Mucosa of rectum (tissue), 2 donors: ENCODE results near the gene SPINT1.
A peak's percentile ranks its signal among the peaks of the same experiment; 100 is the strongest.

Source experiments
- H3K27ac ChIP-seq, 2 donors: one replicate each; pipeline ENCODE4 v1.7.0; 2013; ENCODE audit warnings: inconsistent platforms in 2 of 2, low read depth in 2 of 2, low read length in 2 of 2
- H3K27me3 ChIP-seq, 2 donors: one replicate each; pipeline ENCODE4 v1.7.0; 2013; ENCODE audit warnings: low read length in 2 of 2; ENCODE audit not compliant: control insufficient read depth in 2 of 2, insufficient read depth in 2 of 2
- H3K36me3 ChIP-seq, 2 donors: one replicate each; pipeline ENCODE4 v1.7.0; 2013; ENCODE audit warnings: low read length in 2 of 2; ENCODE audit not compliant: control insufficient read depth in 2 of 2, insufficient read depth in 2 of 2
- H3K4me1 ChIP-seq, 2 donors: one replicate each; pipeline ENCODE4 v1.7.0; 2013; ENCODE audit warnings: low read length in 2 of 2, mild to moderate bottlenecking in 1 of 2; ENCODE audit not compliant: control insufficient read depth in 2 of 2, insufficient read depth in 2 of 2
- H3K4me3 ChIP-seq, 2 donors: one replicate each; pipeline ENCODE4 v1.7.0; 2013; ENCODE audit warnings: low read length in 2 of 2
- H3K9ac ChIP-seq, 2 donors: one replicate each; pipeline ENCODE4 v1.7.0; 2013; ENCODE audit warnings: low read length in 2 of 2, low read depth in 1 of 2, mild to moderate bottlenecking in 1 of 2
- H3K9me3 ChIP-seq, 2 donors: one replicate each; pipeline ENCODE4 v1.7.0; 2013; ENCODE audit warnings: low read length in 2 of 2; ENCODE audit not compliant: control insufficient read depth in 2 of 2
- donor health status: healthy.
- donor health status: Normal muscosa, but diverticular disease.

The SPINT1 gene

GRCh38 chr15:40843885-40844695 lies at the start of gene SPINT1:
Gene SPINT1 (plus strand): TSS chr15:40844048. CDS start chr15:40844555, 507 bp downstream.
- H3K36me3 ChIP-seq = no peaks in the 10 kb centered on the region
- H3K9ac ChIP-seq = peak within 1 kb of the TSS; percentile 88 to 94
- no peaks in the 10 kb centered on the region for H3K27me3 ChIP-seq
- peaks cover 21 to 22% of the 10 kb centered on the region in 2 donors for H3K4me1 ChIP-seq
- H3K27ac ChIP-seq = peak within 1 kb of the TSS; percentile 98
- H3K4me3 ChIP-seq = peak within 1 kb of the TSS; percentile 68 to 87
- H3K9me3 ChIP-seq = no peaks in the 10 kb centered on the region

GRCh38 chr15:40796041-40796440 lies 47.8 kb upstream of the SPINT1 start:
- H3K4me1 ChIP-seq = peaks cover 16 to 25% of the 10 kb centered on the region in 2 donors
- H3K9me3 ChIP-seq = no peaks in the 10 kb centered on the region
- H3K4me3 ChIP-seq = no peak overlapping the region
- H3K36me3 ChIP-seq = peaks cover 0 to 9% of the 10 kb centered on the region in 2 donors
- H3K27me3 ChIP-seq = no peaks in the 10 kb centered on the region
- no peak overlapping the region for H3K9ac ChIP-seq
- H3K27ac ChIP-seq = no peak overlapping the region

GRCh38 chr15:40796512-40796911 lies 47.3 kb upstream of the SPINT1 start:
- Histone ChIP-seq H3K36me3 (peaks cover 0 to 9% of the 10 kb centered on the region in 2 donors), H3K4me1 (peaks cover 16 to 25% of the 10 kb centered on the region in 2 donors), H3K27ac (no peak overlapping the region), H3K27me3 (no peaks in the 10 kb centered on the region), H3K4me3 (no peak overlapping the region), H3K9ac (no peak overlapping the region), H3K9me3 (no peaks in the 10 kb centered on the region)

GRCh38 chr15:40799523-40799922 lies 44.3 kb upstream of the SPINT1 start:
- no peak overlapping the region for H3K27ac ChIP-seq
- no peaks in the 10 kb centered on the region for H3K9me3 ChIP-seq
- no peak overlapping the region for H3K4me3 ChIP-seq
- H3K9ac ChIP-seq = no peak overlapping the region
- H3K4me1 ChIP-seq = peaks cover 8 to 11% of the 10 kb centered on the region in 2 donors
- H3K36me3 ChIP-seq = peaks cover 0 to 6% of the 10 kb centered on the region in 2 donors
- no peaks in the 10 kb centered on the region for H3K27me3 ChIP-seq

GRCh38 chr15:40803076-40803475 lies 40.8 kb upstream of the SPINT1 start:
- Histone ChIP-seq H3K36me3 (peaks cover 0 to 6% of the 10 kb centered on the region in 2 donors), H3K9ac (no peak overlapping the region), H3K4me3 (no peak overlapping the region), H3K9me3 (no peaks in the 10 kb centered on the region), H3K4me1 (peaks cover 9 to 12% of the 10 kb centered on the region in 2 donors), H3K27ac (no peak overlapping the region), H3K27me3 (no peaks in the 10 kb centered on the region)

- H3K9ac ChIP-seq = no peak overlapping the region
- no peak overlapping the region for H3K4me3 ChIP-seq
- peaks cover 0 to 6% of the 10 kb centered on the region in 2 donors for H3K36me3 ChIP-seq
- H3K27me3 ChIP-seq = no peaks in the 10 kb centered on the region
- no peaks in the 10 kb centered on the region for H3K9me3 ChIP-seq
- peaks cover 12 to 17% of the 10 kb centered on the region in 2 donors for H3K4me1 ChIP-seq
- no peak overlapping the region for H3K27ac ChIP-seq
Observed at GRCh38 chr15:40803688-40804087, 40.2 kb upstream of the SPINT1 start.

- no peaks in the 10 kb centered on the region for H3K27me3 ChIP-seq
- H3K4me3 ChIP-seq = peak overlapping the region; percentile 100
- peak overlapping the region; percentile 92 to 98 for H3K27ac ChIP-seq
- peaks cover 5 to 14% of the 10 kb centered on the region in 2 donors for H3K36me3 ChIP-seq
- H3K9ac ChIP-seq = peak overlapping the region; percentile 93 to 99
- H3K4me1 ChIP-seq = peaks cover 12 to 17% of the 10 kb centered on the region in 2 donors
- no peaks in the 10 kb centered on the region for H3K9me3 ChIP-seq
Observed at GRCh38 chr15:40806672-40807027, 37.2 kb upstream of the SPINT1 start.

GRCh38 chr15:40807028-40807887 lies 36.6 kb upstream of the SPINT1 start, which contains the start of the genes DNAJC17 and ZFYVE19:
Gene DNAJC17 (minus strand): TSS chr15:40807473. CDS start chr15:40807446, 27 bp downstream.
Gene ZFYVE19 (plus strand): TSS chr15:40807089. CDS start chr15:40807590, 501 bp downstream.
- Histone ChIP-seq H3K4me1 (peaks cover 12 to 17% of the 10 kb centered on the region in 2 donors), H3K27me3 (no peaks in the 10 kb centered on the region), H3K4me3 (peak within 1 kb of the TSS; percentile 100), H3K27ac (peak within 1 kb of the TSS; percentile 92 to 98), H3K9me3 (no peaks in the 10 kb centered on the region), H3K36me3 (peaks cover 5 to 14% of the 10 kb centered on the region in 2 donors), H3K9ac (peak within 1 kb of the TSS; percentile 93 to 99)

GRCh38 chr15:40807888-40808461 lies 35.9 kb upstream of the SPINT1 start:
- Histone ChIP-seq H3K9ac (peak overlapping the region; percentile 86 to 93), H3K9me3 (no peaks in the 10 kb centered on the region), H3K27me3 (no peaks in the 10 kb centered on the region), H3K4me3 (peak overlapping the region; percentile 100), H3K36me3 (peaks cover 8 to 17% of the 10 kb centered on the region in 2 donors), H3K27ac (peak overlapping the region; percentile 92 to 98), H3K4me1 (peaks cover 12 to 17% of the 10 kb centered on the region in 2 donors)
